IPS-NIHi7 (cell line): ENCODE measurements around the gene GOLGA6L2.
"Not testable (repeated sequence)": the region's sequence is repeated elsewhere in the genome, so short reads cannot be mapped to it uniquely, and the experiment has no call there.

Experiments used
- DNase-seq: peaks from one replicate; pipeline ENCODE4 v3.0.0; 2012; ENCODE audit warnings: mixed read lengths; ENCODE audit errors: extremely low spot score

GOLGA6L2 gene

GRCh38 chr15:23425327-23425726, 21.7 kb downstream of the GOLGA6L2 start:
- DNase-seq = not testable (repeated sequence)

GRCh38 chr15:23424111-23424904, 22.7 kb downstream of the GOLGA6L2 start:
- DNase-seq = no peak

GRCh38 chr15:23422946-23423708, 23.9 kb downstream of the GOLGA6L2 start:
- DNase-seq = no peak

DNA sequence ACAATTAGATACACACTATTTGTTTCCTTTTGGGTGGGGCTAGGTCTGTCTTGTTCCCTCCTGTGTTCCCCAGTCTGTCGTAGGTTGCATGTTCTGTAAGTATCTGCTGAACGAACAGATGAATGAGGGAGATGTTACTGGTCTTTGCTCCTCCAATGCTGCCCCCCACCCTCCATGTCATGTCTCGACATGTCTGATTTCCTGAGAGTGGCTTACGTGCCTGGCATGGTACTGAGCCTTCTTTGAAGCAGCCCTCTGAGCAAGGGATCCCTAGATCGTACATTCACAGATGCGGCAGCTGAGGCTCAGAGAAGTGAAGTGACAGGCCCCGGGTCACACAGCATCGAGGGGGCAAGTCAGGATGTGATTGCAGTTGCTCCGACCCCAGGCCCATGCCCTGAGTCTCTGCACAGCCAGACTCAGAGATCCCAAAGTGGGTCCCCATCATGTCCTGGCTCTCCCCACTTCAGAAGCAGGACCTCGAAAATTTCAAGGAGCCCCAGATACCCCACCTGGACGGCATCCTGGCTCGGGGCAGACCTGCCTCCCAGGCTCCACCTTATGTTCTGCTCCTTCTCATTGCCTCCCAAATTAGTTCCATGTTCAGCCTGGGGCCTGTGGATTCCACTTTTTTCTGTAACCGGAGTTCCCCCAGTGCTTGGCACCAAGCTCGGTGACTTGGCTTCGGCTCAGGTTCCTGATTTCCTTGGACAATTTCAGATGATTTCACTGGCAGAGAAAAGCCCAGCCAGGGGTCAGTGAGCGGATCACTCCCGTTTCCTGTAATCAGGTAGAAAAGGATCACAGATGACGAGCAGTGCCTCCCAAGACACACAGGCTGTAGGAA, 24.7 kb downstream of the GOLGA6L2 start:
- no peak for DNase-seq

GRCh38 chr15:23420806-23421575, 26.1 kb downstream of the GOLGA6L2 start:
- DNase-seq = no peak

DNA sequence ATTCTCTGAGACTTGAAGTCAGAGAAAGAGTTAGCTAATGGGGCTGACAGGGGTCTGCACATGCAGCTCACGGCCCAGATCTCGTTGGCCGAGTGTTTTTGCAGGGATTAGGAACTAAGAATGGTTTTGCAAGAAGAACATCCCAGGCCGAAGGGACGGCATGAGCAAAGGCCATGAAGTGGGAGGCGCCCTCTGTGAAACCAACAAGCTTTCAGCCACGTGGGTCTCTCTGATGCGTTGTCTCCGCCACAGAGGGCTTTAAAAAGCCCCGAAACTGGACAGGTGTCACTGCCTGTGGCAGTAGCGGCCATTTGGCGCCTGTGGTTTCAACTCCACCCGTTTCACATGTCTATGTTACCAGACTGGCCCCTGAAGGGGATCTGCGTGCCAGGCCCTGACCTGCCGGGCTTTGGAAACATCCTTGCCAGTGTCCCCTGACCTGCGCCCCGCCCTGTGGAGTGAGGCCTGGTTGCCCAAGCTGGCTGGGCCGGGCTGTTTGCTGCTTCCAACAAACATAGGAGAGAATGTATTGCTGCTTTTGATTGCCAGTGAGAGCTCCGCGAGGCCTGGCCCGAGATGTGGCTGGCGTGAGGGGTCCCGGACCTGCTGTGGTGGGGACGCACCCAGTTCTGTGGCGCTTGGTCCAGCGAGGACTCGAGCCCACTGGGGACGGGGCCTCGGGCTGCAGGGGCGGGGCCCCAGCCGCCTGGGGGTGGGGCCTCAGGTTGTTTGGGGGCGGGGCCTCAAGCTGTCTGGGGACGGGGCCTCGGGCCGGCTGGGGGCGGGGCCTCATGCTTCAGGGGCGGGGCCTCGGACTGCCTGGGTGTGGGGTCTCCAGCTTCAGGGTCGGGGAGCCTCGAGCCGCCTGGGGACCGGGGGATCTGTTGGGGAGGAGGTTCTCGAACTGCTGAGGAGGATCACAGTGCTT, 30.4 kb downstream of the GOLGA6L2 start:
- peak; percentile 43 for DNase-seq

DNA sequence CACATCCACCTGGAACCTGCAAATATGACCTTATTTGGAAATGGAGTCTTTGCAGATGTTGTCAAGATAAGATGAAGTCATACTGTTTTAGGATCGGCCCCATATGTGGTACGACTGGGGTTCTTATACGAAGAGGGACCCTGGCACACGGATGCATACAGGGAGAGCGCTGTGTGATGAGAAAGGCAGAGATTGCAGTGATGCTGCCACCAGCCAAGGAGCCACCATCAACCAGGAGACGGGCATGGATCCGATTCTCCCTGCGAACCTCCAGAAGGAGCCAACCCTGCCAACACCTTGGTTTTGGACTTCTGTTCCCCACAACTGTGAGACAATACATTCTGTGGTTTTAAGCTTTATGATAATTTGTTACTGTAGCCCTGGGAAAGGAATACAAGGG, 31.2 kb downstream of the GOLGA6L2 start:
- DNase-seq = not testable (repeated sequence)

- no peak for DNase-seq
Measured at GRCh38 chr15:23415321-23415865, 31.6 kb downstream of the GOLGA6L2 start.

DNA sequence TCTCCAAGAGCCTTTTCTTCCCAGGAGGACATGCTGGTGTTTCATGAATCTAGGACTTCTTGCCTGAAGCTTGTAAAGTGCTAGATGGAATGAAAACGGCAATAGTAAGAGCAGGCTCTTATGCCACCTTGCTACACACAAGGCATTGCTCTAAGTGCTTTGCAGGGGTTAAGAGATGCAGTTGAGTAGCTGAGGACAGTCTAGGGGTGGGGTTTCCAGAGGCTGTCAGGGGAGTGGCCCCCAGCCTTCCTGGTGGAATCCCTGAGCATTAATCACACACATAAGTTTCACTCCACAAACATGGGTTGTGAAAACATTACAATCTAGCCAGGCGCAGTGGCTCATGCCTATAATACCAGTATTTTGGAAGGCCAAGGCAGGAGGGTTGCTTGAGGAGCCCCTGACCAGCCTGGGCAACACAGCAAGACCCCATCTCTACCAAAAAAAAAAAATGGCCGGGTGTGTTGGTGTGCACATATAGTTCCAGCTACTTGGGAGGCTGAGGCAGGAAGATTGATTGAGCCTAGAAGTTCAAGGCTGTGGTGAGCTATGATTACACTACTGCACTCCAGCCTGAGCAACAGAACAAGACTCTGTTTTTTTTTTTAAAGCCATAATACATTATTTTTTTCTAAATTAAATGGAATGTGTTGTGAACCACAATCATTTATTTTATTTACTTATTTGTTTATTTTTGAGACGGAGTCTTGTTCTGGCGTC, 34.0 kb downstream of the GOLGA6L2 start:
- not testable (repeated sequence) for DNase-seq

- no peak for DNase-seq
Measured at GRCh38 chr15:23411841-23412240, 35.2 kb downstream of the GOLGA6L2 start.

GRCh38 chr15:23403550-23403949, 43.5 kb downstream of the GOLGA6L2 start:
- DNase-seq = no peak

DNA sequence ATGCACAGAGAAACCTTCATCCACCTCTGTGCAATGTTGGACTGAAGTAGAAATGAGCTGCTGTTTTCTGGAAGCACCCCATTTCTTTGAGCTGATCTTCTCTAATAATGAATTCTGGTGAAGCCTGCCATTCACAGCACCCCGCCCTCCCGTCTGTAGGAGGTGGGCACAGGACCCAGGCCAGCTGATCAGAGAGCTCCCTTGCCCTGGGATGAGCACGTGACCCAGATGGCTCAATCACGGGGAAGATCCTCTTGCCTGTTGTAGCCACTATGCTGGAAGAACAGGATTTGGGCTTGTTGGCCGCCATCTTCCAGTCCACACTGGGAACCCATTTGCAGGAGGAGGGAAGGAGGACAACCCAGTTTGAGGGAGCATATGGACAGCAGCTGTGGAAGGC, 44.5 kb downstream of the GOLGA6L2 start:
- no peak for DNase-seq

DNA sequence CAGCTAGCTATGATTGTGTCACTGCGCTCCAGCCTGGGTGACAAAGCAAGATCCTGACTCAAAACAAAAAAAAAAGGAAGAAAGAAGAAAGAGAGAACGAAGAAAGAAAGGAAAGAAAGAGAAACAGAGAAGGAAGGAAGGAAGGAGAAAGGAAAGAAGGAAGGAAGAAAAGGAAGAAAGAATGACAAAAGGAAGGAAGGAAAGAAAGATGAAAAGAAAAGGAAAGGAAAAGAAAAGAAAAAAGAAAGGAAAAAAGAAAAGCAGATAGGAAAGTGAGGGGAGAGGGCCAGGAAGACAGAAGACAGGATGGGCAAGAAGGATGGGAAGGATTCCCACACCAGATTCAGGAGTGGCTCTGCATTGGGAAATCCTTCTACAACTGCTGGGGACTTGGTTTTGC, 44.9 kb downstream of the GOLGA6L2 start:
- no peak for DNase-seq

- DNase-seq = no peak
Measured at GRCh38 chr15:23401627-23402026, 45.4 kb downstream of the GOLGA6L2 start.

- not testable (repeated sequence) for DNase-seq
Measured at GRCh38 chr15:23399207-23399606, 47.8 kb downstream of the GOLGA6L2 start.

DNA sequence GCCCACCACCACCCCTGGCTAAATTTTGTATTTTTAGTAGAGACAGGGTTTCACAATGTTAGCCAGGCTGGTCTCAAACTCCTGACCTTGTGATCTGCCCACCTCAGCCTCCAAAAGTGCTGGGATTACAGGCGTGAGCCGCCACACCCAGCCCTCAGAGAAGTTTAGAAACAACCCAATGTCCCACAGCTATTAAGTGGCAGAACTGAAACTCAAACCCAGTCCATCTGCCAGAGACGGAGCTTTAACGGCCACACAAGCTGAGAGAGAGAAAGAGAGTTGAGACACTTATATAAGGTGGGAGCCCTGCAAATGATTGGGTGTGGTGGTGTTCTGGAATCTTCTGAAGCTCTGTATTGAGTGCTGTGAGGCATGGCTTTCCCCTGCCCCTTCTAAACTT, 48.7 kb downstream of the GOLGA6L2 start:
- DNase-seq = not testable (repeated sequence)

GRCh38 chr15:23397779-23398178, 49.3 kb downstream of the GOLGA6L2 start:
- no peak for DNase-seq

GRCh38 chr15:23395832-23396231, 51.2 kb downstream of the GOLGA6L2 start:
- no peak for DNase-seq

- DNase-seq = no peak
Measured at GRCh38 chr15:23395030-23395692, 51.9 kb downstream of the GOLGA6L2 start.
